ENCODE data around the gene GGA1. TPM values are rescaled to one million over a fixed set of nuclear protein-coding genes. Genes with fewer than 3 reads are reported as not detected.

GGA1 gene
- 19.6 to 22.4 TPM (median 22.0 TPM) in 5 replicates for total RNA-seq (2022; extraction: Qiagen RNA extraction)

GRCh38 chr22:37608477-37609239, at the start of gene GGA1:
Gene GGA1, plus strand, starts transcription at chr22:37608834. Its CDS starts 27 bp downstream, at chr22:37608861.

GRCh38 chr22:37559901-37560607, 48.6 kb upstream of the GGA1 start, which contains the start of gene CDC42EP1:
Gene CDC42EP1, plus strand, starts transcription at chr22:37560480. Its CDS starts 5,870 bp downstream, at chr22:37566350.

GRCh38 chr22:37639070-37639760, 30.6 kb downstream of the GGA1 start, which contains the start of gene SH3BP1:
Gene SH3BP1, plus strand, starts transcription at chr22:37639669. Its CDS starts 119 bp downstream, at chr22:37639788.

GRCh38 chr22:37658133-37659065, 49.8 kb downstream of the GGA1 start, which contains the start of gene PDXP:
Gene PDXP, plus strand, starts transcription at chr22:37658723. Its CDS starts 60 bp downstream, at chr22:37658783.

GRCh38 chr22:37674951-37675929, 66.6 kb downstream of the GGA1 start, which contains the start of gene LGALS1:
Gene LGALS1, plus strand, starts transcription at chr22:37675636. Its CDS starts 67 bp downstream, at chr22:37675703.

Other genes with a start within 250 kb of the GGA1 start
- 5.8 to 6.7 TPM (median 6.2 TPM) in 5 replicates for gene ELFN2, start 181.4 kb upstream of the GGA1 start, total RNA-seq (2022; extraction: Qiagen RNA extraction)
- gene MFNG, start 122.5 kb upstream of the GGA1 start, total RNA-seq (2022; extraction: Qiagen RNA extraction): 0.70 to 2.6 TPM (median 1.6 TPM) in 5 replicates
- 26.3 to 31.6 TPM (median 30.6 TPM) in 5 replicates for gene CARD10, start 89.4 kb upstream of the GGA1 start, total RNA-seq (2022; extraction: Qiagen RNA extraction)
- 24.7 to 33.4 TPM (median 31.0 TPM) in 5 replicates for gene CDC42EP1, start 48.4 kb upstream of the GGA1 start, total RNA-seq (2022; extraction: Qiagen RNA extraction)
- 0.22 to 0.28 TPM (median 0.23 TPM) in 3 of 5 replicates, not detected in the others for gene LGALS2, start 28.7 kb upstream of the GGA1 start, total RNA-seq (2022; extraction: Qiagen RNA extraction)
- gene SH3BP1, start 30.8 kb downstream of the GGA1 start, total RNA-seq (2022; extraction: Qiagen RNA extraction): 1.3 to 2.0 TPM (median 1.8 TPM) in 5 replicates
- 12.8 to 17.5 TPM (median 16.2 TPM) in 5 replicates for gene PDXP, start 49.9 kb downstream of the GGA1 start, total RNA-seq (2022; extraction: Qiagen RNA extraction)
- 1,132 to 1,345 TPM (median 1,296 TPM) in 5 replicates for gene LGALS1, start 66.8 kb downstream of the GGA1 start, total RNA-seq (2022; extraction: Qiagen RNA extraction)
- gene NOL12, start 77.5 kb downstream of the GGA1 start, total RNA-seq (2022; extraction: Qiagen RNA extraction): 23.6 to 28.3 TPM (median 26.4 TPM) in 5 replicates
- 28.2 to 37.4 TPM (median 34.9 TPM) in 5 replicates for gene TRIOBP, start 88.2 kb downstream of the GGA1 start, total RNA-seq (2022; extraction: Qiagen RNA extraction)
- gene GCAT, start 199.1 kb downstream of the GGA1 start, total RNA-seq (2022; extraction: Qiagen RNA extraction): 2.8 to 4.3 TPM (median 3.2 TPM) in 5 replicates
- not detected in 5 replicates for gene GALR3, start 214.5 kb downstream of the GGA1 start, total RNA-seq (2022; extraction: Qiagen RNA extraction)
- 18.6 to 24.2 TPM (median 22.0 TPM) in 5 replicates for gene ANKRD54, start 235.5 kb downstream of the GGA1 start, total RNA-seq (2022; extraction: Qiagen RNA extraction)
- gene EIF3L, start 240.6 kb downstream of the GGA1 start, total RNA-seq (2022; extraction: Qiagen RNA extraction): 259 to 295 TPM (median 283 TPM) in 5 replicates

Measured in A549 treated with Hydrocortisone at 1 μM for 4 hours (cell line).